Subcutaneous adipose tissue (tissue), 4 donors: ENCODE measurements around the gene COL18A1. TPM values are rescaled to one million over a fixed set of nuclear protein-coding genes. Genes with fewer than 3 reads are reported as not detected.

Experiments used
- CTCF ChIP-seq: fragments of 450-650 bp; IDR thresholded peaks from one replicate; pipeline ENCODE4 v1.5.1; 2016; ENCODE audit warnings: low read depth, mild to moderate bottlenecking, control low read depth, antibody characterized with exemption, moderate library complexity
- total RNA-seq, 4 donors: library from RNA; depleted of rRNA; stranded (reverse); fragments of >200 nt; gene quantifications; one replicate each; pipeline ENCODE4 v1.1.0, GENCODE V29; 2016

Gene COL18A1
- total RNA-seq, 4 donors from 2014 or later = 33.4 to 102 (median 66.7) TPM

- no peak for TF ChIP-seq CTCF
These were observed 135.6 kb downstream of the COL18A1 start for GRCh38 chr21:45540601-45540970.

GRCh38 chr21:45541221-45542039 is 136.5 kb downstream of the COL18A1 start:
- TF ChIP-seq CTCF = no peak

GRCh38 chr21:45542242-45542666 is 137.3 kb downstream of the COL18A1 start, which contains the start of gene SLC19A1:
TSS of gene SLC19A1 (minus strand) at chr21:45542440. CDS start at chr21:45537959, 4,481 bp downstream.
- TF ChIP-seq CTCF = no peak

GRCh38 chr21:45542667-45543370 is 137.9 kb downstream of the COL18A1 start:
- TF ChIP-seq CTCF = no peak

- TF ChIP-seq CTCF = no peak
These were observed 138.4 kb downstream of the COL18A1 start for GRCh38 chr21:45543371-45543709.

- no peak for TF ChIP-seq CTCF
These were observed 138.9 kb downstream of the COL18A1 start for GRCh38 chr21:45543710-45544448.
